OCI-LY3 (cell line): Measurements from ENCODE around the gene C1QTNF1.

ENCODE experiments used
- H2AFZ ChIP-seq: fragments of 200-600, 300-600 bp; shearing (Covaris generic); 2 replicates; pipeline ENCODE4 v1.6.0; 2014; ENCODE audit warnings: antibody characterized with exemption, low read depth, low read length
- H3K27ac ChIP-seq: fragments of 200-600, 300-600 bp; sonication (generic); 2 replicates; pipeline ENCODE4 v1.5.1; 2014; ENCODE audit warnings: mild to moderate bottlenecking, low read length, moderate library complexity, mixed read lengths
- H3K27me3 ChIP-seq: fragments of 200-600, 300-600 bp; sonication (generic); 2 replicates; pipeline ENCODE4 v1.6.1; 2014; ENCODE audit warnings: low read depth, low read length, mixed read lengths
- H3K36me3 ChIP-seq: fragments of 200-600, 300-600 bp; sonication (generic); replicated peaks from 2 replicates; pipeline ENCODE3; 2014; ENCODE audit warnings: low read depth, low read length, mixed read lengths
- H3K4me1 ChIP-seq: fragments of 300-600, 200-600 bp; sonication (generic); 2 replicates; pipeline ENCODE4 v1.6.1; 2014; ENCODE audit warnings: low read length, mixed read lengths
- H3K4me2 ChIP-seq: fragments of 200-600, 300-600 bp; sonication (generic); 2 replicates; pipeline ENCODE4 v1.6.1; 2014; ENCODE audit warnings: low read length, mixed read lengths
- H3K4me3 ChIP-seq: fragments of 300-600, 200-600 bp; sonication (generic); 2 replicates; pipeline ENCODE4 v1.5.1; 2014; ENCODE audit warnings: antibody characterized with exemption, mild to moderate bottlenecking, low read length, moderate library complexity
- H3K79me2 ChIP-seq: fragments of 300-600, 200-600 bp; shearing (Covaris generic); 2 replicates; pipeline ENCODE4 v1.6.1; 2014; ENCODE audit warnings: mild to moderate bottlenecking, low read length, mixed read lengths
- H3K9ac ChIP-seq: fragments of 300-600, 200-600 bp; shearing (Covaris generic); 2 replicates; pipeline ENCODE4 v1.6.0; 2014; ENCODE audit warnings: mild to moderate bottlenecking, low read length, moderate library complexity
- H3K9me3 ChIP-seq: fragments of 200-600, 300-600 bp; shearing (Covaris generic); 2 replicates; pipeline ENCODE4 v1.6.1; 2014; ENCODE audit warnings: low read length, mixed read lengths; ENCODE audit not compliant: insufficient read depth
- H4K20me1 ChIP-seq: fragments of 200-600, 300-600 bp; sonication (generic); 2 replicates; pipeline ENCODE4 v1.6.1; 2016; ENCODE audit warnings: low read length, mixed read lengths; ENCODE audit not compliant: insufficient read depth
- CTCF ChIP-seq: fragments of 200-600, 300-600 bp; sonication (generic); IDR thresholded peaks from 2 replicates; pipeline ENCODE4 v1.5.1; 2014; ENCODE audit warnings: antibody characterized with exemption, low read length, low read depth
- EZH2phosphoT487 ChIP-seq: fragments of 200-600 bp; shearing (Covaris generic); IDR thresholded peaks from 2 replicates; pipeline ENCODE4 v1.6.1; 2018; ENCODE audit warnings: antibody characterized with exemption, mixed run types, low read depth

C1QTNF1 gene, protein sequence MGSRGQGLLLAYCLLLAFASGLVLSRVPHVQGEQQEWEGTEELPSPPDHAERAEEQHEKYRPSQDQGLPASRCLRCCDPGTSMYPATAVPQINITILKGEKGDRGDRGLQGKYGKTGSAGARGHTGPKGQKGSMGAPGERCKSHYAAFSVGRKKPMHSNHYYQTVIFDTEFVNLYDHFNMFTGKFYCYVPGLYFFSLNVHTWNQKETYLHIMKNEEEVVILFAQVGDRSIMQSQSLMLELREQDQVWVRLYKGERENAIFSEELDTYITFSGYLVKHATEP

GRCh38 chr17:79023886-79024771 is at the start of gene C1QTNF1:
Gene C1QTNF1 (plus strand): TSS chr17:79024169. CDS start chr17:79043969, 19,800 bp downstream.
- TF ChIP-seq EZH2phosphoT487 (no peak), CTCF (no peak)
- Histone ChIP-seq H3K36me3 (no peaks in the 10 kb centered on the region), H3K9me3 (no peaks in the 10 kb centered on the region), H3K4me1 (no peaks in the 10 kb centered on the region), H2AFZ (no peak within 1 kb of the TSS), H3K4me2 (no peak within 1 kb of the TSS), H3K27ac (no peak within 1 kb of the TSS), H4K20me1 (no peaks in the 10 kb centered on the region), H3K27me3 (peaks cover 42% of the 10 kb centered on the region), H3K4me3 (no peak within 1 kb of the TSS), H3K9ac (no peak within 1 kb of the TSS), H3K79me2 (no peaks in the 10 kb centered on the region)

DNA sequence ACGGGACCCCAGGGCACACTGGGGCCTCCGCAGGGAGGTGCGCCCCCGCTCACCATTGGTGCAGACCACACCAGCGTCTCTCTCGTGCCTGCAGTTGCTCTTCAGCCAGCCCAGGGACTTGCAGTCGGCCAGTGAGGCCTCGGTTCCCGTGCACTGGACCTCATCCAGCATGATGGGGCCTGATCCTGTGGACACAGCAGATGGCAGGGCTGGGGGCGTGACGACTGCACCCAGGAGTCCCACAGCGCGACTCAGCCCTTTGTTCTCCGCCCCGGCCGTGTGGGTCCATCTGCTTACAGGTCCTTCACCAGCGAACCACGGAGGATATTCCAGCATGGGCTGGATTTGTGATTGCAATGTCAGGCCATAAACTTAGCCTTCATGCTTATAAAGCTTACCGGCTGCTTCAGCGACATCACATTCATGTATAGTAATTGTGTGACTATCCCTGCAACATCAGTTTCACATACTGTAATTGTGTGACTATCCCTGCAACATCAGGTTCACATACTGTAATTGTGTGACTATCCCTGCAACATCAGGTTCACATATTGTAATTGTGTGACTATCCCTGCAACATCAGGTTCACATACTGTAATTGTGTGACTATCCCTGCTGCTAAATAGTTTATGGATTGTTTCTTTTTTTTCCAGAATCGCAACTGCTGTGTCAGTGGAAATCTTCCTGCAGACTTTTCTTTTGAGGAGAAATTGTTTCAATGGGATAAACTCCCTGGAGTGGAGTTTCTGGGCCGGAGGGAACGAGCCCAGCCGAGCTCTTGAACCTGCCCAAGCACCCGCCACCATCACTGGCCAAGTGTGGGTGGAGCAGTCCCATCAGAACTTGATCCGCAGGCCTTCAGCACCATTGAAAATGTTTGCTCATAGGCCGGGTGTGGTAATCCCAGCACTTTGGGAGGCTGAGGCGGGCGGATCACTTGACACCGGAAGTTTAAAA is 49.1 kb upstream of the C1QTNF1 start:
- no peaks in the 10 kb centered on the region for H3K36me3 ChIP-seq
- H3K4me1 ChIP-seq, result peaks cover 13% of the 10 kb centered on the region
- no peak for TF ChIP-seq EZH2phosphoT487
- TF ChIP-seq CTCF, result no peak
- H4K20me1 ChIP-seq, result no peaks in the 10 kb centered on the region
- H3K4me3 ChIP-seq, result no peak overlapping the region
- no peaks in the 10 kb centered on the region for H3K9me3 ChIP-seq
- H3K9ac ChIP-seq, result no peak overlapping the region
- no peak overlapping the region for H2AFZ ChIP-seq
- H3K27me3 ChIP-seq, result no peaks in the 10 kb centered on the region
- H3K79me2 ChIP-seq, result no peaks in the 10 kb centered on the region
- no peak overlapping the region for H3K4me2 ChIP-seq
- H3K27ac ChIP-seq, result no peak overlapping the region

DNA sequence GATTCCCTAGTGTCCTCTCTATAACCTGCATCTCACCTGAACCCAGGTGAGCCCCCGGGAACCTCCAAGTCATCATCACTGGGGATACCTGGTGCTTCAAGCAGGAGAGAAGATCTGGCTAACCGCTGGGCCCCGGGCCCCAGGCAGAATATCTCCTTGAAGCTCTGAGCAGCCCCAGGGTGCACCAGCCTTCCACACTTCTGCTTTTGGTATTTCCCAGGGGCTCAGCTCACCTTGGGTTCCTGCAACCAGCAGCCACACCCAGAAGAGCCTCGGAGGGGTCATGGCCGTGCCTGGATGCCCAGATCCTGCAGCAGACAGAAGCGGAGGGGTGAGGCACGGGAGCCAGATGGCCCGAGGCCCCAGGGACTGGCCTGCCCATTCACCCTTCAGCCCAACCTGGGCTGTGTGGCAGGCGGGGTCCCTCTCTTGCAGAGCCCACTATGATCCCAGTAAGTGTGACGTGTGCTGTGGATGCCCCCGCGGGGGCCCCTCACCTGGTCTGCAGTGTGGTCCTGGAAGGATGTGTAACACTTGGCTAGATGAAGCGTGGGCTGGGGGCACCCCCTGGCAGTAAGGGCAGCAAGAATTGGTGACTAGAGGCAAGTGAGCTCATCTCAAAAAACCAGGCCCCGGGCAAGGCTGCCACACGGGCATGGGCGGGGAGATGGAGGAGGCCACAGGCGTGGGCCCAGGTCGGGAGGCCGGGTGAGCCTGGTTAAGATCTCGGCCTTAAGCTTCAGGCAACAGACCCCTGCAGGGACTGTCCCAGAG is 46.9 kb upstream of the C1QTNF1 start:
- Histone ChIP-seq H3K4me3 (no peak overlapping the region), H3K9ac (no peak overlapping the region), H3K36me3 (no peaks in the 10 kb centered on the region), H3K4me1 (peaks cover 5% of the 10 kb centered on the region; the same call in 1 of the 2 replicates), H4K20me1 (no peaks in the 10 kb centered on the region), H3K27me3 (no peaks in the 10 kb centered on the region), H3K27ac (no peak overlapping the region), H2AFZ (no peak overlapping the region), H3K4me2 (no peak overlapping the region), H3K9me3 (no peaks in the 10 kb centered on the region), H3K79me2 (no peaks in the 10 kb centered on the region)
- TF ChIP-seq EZH2phosphoT487, result no peak
- no peak for TF ChIP-seq CTCF
